LNCAP (cell line): Measurements from ENCODE around the gene MACO1.

Experiments used
- TF ChIP-seq, protein P1 (sequence below): fragments of 450-650 bp; IDR thresholded peaks from 2 replicates; pipeline ENCODE4 v1.5.1; 2017; ENCODE audit warnings: mild to moderate bottlenecking

Gene MACO1

DNA sequence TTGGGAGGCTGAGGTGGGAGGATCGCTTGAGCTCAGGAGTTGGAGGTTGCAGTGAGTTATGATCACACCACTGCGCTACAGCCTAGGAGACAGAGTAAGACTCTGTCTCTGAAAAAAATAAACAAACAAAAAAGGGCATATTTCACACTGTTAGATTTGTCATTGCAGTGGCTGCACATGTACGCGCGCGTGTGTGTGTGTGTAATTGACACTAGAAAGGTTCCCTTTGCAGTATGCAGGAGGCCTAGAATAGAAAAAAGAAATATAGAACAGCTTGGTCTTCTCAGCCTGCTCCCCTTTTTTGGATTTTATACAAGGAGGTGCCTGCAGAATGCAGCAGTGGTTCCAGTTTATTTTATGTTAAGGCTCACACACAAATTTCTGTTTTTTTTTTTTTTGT, 8.6 kb downstream of the MACO1 start:
- TF ChIP-seq, protein P1, sequence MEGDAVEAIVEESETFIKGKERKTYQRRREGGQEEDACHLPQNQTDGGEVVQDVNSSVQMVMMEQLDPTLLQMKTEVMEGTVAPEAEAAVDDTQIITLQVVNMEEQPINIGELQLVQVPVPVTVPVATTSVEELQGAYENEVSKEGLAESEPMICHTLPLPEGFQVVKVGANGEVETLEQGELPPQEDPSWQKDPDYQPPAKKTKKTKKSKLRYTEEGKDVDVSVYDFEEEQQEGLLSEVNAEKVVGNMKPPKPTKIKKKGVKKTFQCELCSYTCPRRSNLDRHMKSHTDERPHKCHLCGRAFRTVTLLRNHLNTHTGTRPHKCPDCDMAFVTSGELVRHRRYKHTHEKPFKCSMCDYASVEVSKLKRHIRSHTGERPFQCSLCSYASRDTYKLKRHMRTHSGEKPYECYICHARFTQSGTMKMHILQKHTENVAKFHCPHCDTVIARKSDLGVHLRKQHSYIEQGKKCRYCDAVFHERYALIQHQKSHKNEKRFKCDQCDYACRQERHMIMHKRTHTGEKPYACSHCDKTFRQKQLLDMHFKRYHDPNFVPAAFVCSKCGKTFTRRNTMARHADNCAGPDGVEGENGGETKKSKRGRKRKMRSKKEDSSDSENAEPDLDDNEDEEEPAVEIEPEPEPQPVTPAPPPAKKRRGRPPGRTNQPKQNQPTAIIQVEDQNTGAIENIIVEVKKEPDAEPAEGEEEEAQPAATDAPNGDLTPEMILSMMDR: no peak

DNA sequence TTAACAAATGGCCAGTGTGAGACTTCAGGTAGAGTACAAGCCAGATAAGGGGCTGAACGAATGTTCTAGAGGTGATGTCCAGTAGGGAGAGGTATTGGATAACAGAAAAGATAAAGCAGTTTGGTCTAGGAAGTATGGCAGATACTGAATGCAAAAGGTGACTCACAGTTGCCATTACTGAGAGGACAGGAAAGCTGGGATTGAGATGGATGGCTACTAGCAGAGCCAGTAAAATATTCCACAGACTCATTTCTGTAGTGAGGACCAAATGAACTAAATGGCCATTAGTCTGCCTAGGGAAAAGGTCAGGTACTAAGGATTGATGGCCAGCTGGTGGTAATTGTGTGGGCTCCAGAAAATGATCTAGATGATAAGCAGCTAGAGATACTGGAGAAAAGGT, 11.5 kb downstream of the MACO1 start:
- TF ChIP-seq, protein P1: no peak

DNA sequence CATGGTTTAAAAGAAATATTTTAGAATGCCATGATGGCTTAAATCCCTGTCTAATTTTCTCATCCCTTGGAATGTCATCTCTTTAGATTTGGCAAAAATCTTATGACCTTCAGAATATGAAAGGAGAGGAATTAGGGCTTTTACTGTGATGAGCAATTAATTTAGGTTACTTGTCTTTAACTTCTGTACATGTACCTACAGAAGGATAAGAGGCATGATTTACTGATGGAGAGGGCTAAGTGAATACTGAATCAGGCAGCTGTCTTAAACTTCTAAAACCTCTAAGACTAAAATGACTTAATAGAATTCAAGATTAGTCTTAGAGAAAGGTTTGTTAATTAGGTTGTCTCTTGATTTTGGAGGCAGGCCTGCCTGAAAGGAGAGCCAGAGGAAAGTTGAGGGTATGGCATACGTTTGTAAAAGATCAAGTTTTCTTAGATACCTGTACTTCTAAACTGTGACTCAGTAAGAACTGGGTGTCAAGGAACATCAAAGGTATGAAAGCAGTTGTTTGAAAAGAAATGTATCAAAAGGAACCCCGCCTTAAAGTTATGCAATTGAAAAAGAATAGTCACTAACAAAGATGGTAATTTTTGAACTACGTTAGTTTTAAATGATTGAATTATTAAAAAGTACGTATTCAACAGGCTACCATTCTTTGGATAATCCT, 12.5 kb downstream of the MACO1 start:
- TF ChIP-seq, protein P1: no peak

DNA sequence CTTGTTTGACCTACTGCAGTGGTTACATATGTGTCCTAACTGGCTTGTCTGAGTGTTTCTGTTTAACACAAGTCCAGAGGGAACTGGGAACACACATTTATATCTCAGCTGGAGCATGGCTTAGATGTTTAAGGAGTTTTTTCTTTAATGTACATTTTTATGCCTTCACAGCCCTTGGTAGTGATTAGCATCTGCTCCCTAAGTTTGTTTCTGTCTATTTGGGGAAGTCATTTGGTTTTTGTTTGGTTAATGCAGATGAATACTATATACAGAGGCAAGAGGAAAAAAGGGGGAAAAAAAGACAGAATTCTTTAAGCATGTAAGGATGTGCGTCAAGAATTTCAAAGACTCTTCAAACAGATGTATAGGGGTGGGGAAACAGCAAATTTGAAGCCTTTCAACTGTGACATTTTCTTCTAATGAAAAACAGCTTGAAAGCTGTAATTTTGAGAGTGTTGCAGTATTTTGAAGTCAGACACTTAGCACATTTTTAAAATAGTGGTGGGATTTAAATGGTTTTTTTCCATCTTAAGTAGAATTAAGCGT, 15.4 kb downstream of the MACO1 start:
- TF ChIP-seq, protein P1: no peak

DNA sequence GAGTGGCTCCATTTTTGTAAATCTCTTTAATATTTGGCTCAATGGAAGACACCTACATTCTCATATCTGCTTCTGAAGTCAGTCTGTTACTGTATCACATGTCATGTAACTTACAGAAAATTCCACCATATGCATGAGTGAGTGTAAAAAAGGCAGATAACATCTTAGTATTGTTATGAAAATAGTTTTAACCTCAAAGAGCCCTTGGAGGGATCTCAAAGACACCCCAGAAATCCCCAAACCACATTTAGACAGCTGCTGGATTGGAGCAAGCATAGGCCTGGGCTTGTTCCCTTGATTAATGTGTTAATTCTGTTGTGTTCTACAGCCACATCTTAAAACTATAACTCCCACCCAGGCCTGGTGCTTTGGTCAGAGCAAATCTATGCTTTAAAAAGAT, 16.9 kb downstream of the MACO1 start:
- TF ChIP-seq, protein P1: no peak

DNA sequence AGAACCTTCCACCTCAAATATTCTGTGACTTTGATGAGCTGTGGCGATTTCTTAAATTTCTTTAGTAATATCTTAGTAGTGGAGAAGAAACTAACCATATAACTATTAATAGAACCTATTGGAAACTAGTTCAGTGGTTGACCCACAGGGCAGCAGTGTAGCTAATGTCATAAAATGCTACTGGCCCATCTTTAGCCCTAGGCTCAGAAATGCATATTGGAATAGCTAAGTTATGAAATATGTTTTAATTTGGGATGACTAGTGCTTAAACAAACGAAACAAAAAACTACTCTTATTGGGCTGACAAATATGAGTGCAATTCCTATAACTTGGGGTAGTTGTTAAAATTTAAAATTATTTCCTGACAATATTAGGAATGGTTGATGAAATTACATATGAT, 20.2 kb downstream of the MACO1 start:
- TF ChIP-seq, protein P1: no peak

DNA sequence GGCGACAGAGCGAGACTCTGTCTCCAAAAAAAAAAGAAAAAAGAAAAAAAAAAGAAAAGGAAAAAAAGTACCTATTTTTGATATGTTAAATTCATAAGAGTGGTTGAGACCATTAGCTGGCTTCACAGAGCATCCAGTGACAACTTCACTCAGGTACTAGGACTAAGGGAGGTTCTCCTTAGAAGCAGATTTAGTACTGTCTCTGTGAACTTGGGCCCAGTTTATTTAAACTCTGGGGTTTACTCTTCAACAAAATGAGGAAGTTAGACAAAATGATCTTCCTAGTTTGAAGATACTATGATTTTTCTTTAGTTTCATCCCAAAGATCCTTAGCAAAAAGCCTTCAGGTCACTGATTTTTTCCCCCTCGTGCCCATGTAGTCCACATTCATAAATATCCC, 21.2 kb downstream of the MACO1 start:
- TF ChIP-seq, protein P1: no peak

DNA sequence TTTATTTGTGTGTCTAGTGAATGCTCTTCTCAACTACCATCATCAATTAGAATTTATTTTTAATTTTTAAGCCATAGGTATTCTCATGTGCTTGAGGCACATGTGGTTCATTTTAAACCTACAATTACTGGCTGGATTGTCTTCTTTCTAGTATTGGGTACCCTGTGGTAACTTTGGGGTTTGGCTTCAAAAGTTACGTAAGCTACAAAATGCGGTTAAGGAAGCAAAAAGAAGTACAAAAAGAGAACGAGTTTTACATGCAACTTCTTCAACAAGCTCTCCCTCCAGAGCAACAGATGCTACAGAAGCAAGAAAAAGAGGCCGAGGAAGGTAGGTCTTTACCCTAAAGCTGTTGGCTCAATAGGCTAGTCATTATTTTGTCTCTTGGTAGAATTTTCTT, 25.8 kb downstream of the MACO1 start:
- TF ChIP-seq, protein P1: no peak
